Stimulated activated CD8-positive, alpha-beta memory T cell treated with anti-CD3 and anti-CD28 coated beads, Interleukin-7, amount 100 ng/mL, for 48 hours (primary cell): ENCODE data around the gene ARSG.
A peak's percentile ranks its signal among the peaks of the same experiment; 100 is the strongest.
"Not testable (repeated sequence)": the region's sequence is repeated elsewhere in the genome, so short reads cannot be mapped to it uniquely, and the experiment has no call there.

Experiments
- DNase-seq, 2 donors: peaks; one replicate each; pipeline ENCODE4 v3.0.0-alpha.2; 2020; ENCODE audit warnings: low read depth in 1 of 2; ENCODE audit errors: extremely low read depth in 1 of 2

The ARSG gene

DNA sequence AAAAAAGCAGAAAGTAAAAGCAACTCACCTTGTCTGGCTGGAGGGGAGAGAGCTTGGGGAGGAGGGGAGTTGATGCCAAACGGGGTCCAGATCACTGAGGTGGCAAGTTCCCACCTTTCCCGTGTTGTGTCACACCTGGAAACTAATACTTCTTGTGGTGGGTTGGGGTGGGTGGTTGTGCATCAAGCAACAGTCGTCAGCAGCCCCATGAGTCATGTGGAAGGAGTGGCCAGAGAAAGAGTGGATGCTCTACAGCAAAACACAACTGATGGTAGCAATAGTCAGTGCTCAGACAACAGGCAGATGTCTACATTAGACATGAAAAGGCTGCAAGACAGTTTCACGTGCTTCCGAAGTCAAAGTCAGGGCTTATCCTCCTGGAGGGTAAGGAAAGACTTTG, 35.4 kb downstream of the ARSG start:
- DNase-seq: peak in 1 of 2 donors; percentile 49

DNA sequence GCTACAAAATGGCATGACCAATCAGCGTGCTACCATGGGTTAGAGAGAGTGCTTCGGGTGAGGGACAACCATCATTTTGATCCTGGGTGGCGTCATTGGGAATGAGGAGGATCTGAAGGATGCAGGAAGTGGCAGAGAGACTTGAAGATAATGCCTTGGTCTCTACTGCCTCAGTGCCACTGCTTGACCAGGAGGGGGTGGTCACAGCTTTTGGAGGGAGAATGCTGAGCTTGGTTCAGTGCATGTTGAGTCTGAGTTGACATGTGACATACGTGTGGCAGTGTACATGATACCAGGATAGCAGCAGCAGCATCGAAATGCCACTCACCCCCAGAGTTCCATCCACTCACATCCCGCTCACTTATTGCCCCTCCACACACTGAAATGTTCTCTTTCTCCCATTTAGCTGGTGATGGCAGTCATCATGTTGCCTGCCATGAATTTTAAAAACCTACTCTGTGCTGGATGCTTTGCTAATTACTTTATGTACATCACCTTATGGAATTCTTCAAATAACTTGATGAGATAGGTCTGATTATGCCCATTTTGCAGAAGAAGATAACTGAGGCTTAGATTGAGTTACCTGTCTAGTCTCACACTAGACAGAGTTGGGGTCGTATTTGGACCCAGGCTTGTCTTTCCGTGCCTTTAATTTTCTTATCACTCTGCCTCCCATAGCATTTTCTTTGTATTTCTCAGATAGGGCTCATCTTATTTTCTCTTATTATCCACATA, 36.7 kb downstream of the ARSG start:
- no peak for DNase-seq

DNA sequence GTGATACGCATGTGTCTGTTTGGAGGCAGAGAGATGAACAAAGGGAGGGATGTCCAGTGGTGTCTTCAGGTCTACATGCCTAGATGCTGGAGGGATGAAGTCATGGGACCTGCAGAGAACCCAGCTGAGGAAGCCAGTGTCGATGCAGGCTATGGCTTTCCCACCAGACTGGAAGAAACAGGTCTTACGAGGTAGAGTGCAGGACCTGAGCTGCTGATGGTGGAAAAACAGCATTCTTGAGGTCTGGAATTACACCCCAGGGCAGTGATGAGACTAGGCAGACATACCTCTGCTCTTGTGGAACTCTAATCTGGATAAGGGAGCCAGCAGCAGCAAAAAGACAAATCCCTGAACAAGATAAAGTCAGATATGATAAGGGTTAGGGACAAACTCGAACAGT, 37.4 kb downstream of the ARSG start:
- no peak for DNase-seq

DNA sequence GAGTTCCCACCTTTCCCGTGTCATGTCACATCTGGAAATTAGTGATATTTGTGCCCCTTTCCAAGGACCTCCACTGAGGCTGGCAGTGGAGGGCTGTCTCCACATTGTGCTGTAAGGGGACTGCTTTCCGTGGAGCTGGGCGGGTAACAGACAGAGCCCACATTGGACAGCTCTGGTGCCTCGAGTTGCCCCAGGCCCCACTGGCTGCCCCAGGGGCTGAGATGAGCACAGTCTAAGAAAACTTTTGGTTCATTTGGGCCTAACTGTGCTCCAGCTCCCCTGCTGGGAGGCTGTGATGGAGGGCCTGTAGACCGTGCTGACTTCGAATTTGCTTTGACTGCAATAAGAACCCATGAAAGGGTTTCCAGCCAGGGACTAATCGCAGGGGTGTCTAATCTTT, 38.0 kb downstream of the ARSG start:
- DNase-seq: no peak

DNA sequence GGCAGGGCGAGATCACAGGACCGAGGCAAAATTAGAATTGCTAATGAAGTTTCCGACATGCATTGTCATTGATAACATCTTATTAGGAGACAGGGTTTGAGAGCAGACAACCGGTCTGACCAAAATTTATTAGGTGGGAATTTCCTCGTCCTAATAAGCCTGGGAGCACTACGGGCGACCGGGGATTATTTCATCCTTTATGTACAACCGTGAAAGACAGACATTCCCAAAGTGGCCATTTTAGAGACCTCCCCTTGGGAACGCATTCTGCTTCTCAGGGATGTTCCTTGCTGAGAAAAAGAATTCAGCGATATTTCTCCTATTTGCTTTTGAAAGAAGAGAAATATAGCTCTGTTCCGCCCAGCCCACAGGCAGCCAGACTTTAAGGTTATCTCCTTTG, 40.6 kb downstream of the ARSG start:
- not testable (repeated sequence) for DNase-seq

DNA sequence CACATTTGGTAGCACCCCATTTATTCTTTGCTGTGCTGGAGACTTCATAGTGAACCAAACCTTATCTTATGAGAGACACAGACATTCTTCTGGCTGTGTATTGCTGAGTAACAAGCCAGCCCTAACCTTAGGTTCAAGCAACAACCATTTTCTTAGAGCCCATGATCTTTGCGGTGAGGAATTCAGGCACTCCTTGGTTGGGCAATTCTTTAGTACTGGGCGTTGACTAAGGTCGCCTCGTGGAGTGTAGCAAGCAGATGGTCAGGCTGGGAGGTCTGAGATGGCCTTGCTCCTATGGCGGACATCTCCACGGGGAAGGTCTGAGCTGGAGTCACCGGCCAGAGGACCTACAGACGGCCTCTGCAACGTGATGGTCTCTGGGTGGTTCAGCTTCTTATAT, 43.1 kb downstream of the ARSG start:
- no peak for DNase-seq

DNA sequence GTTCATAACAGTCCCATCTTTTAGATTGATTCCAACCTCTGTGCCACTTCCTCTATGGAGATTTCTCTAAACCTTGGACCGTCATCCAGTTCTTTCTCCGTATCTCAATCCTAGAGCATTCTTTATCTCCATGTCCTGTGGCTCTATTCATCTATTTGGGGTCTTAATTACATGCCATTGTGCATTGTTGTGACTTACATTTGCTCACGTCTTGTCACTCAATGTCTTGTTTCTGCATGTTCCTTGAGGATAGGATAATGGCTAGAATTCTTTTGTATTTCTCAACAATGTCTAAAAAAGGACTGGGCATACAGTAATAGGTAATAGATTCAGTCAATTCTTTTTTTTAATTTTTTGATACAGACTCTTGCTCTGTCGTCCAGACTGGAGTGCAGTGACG, 50.2 kb downstream of the ARSG start:
- no peak for DNase-seq

DNA sequence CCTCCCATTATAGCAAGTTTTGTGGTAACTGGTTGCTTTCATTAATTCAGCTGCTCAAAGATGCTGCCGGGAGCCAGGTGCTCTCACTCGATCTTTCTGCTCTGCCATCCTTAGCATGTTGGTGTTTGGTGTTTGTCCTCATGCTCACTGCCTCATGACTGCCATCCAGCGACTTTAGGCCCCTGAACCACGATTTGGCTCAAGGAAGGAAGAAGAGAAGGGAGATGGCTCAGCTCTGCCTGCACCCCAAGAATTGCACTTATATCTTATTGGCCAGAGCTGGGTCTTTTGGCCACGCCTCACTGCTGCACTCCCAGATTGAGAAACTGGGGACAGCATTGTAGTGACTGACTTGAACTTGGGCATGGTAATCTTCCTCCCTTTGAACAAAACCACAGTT, 52.7 kb downstream of the ARSG start:
- no peak for DNase-seq

DNA sequence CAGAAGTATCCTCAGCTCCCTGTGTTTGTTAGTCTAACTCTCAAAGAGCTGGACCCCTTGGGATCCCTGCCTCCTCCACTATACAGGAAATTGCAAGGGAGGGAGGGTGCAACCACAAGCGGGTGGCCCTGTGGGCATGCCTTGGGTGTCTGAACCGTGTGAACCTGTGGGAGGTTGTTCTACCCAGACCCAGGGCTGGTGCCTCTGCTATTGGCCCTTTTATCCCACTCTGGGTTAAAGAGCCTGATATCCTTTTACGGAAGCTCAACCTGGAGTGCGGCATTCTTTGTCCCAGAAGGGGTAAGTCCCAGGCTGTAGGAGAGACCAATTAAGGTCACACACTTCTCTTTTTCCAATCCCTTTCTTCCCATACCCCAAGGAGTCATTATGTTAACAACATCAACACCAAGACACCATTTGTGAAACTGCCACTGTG, 53.4 kb downstream of the ARSG start:
- DNase-seq: no peak

DNA sequence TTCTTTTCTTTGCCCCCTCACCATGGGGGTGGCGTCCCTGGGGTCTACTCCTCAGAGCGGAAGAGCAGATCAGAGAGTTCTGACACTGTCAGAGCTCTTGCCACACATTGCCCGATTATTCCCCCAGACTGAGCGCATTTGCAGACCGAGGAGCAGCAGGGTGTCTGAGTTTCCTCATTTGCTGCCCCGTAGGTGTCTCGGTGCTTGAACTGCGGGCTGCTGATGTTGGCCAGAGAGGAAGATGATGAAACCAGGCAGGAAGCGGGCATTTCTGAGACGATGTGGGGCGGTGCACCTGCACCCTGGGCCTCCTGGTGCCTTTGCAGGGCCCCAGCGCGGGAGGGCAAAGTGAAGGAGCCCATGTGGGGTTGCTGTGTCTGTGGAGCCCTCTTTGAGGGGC, 55.2 kb downstream of the ARSG start:
- DNase-seq: peak; percentile 54 to 81

DNA sequence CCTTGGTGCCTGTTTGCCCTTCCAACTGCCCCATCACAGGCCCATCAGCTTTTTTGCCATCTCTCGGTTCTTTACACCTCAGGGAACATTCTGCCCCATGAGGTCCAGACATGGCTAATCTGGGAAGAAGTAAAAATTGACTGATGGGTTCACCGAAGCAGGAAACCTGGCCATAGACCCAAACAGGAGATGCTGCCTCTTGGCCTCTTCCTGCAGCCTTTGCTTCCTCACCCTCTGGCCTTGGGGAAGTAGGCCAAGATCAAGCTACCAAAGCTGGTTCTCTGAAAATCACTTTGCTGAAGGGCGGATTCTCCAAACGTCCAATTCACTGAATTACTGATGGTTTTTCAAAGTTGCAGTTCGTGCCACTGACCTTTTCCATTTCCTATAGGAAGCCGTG, 56.1 kb downstream of the ARSG start:
- no peak for DNase-seq

DNA sequence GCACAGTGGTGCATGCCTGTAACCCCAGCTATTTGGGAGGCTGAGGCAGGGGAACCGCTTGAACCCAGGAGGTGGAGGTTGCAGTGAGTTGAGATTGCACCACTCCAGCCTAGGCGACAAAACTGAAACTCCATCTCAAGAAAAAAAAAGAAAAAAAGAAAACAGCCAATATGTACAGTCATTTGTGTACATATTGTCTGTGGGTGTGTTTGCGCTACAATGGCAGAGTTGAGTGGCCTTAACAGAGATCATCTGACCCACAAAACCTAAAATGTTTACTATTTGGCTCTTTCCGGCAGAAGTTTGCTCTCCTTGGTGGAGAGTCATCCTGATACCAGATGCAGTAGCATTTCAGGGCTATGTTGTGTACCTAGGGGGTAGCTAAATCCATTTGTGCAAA, 57.9 kb downstream of the ARSG start:
- DNase-seq: no peak

DNA sequence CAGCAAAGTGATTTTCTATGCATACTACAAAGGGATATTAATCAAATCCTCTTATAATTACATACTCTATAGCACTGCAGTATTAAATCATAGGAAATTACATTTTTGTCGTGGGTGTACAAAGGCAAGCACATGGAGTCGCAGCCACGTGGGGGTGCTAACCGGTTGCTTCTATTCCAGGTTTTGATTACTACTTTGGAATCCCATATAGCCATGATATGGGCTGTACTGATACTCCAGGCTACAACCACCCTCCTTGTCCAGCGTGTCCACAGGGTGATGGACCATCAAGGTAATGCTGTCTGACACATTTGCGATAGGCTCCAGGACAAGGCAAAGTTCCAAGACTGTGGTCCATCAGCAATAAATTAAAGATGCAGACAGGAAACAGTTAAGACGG, 60.1 kb downstream of the ARSG start:
- no peak for DNase-seq

DNA sequence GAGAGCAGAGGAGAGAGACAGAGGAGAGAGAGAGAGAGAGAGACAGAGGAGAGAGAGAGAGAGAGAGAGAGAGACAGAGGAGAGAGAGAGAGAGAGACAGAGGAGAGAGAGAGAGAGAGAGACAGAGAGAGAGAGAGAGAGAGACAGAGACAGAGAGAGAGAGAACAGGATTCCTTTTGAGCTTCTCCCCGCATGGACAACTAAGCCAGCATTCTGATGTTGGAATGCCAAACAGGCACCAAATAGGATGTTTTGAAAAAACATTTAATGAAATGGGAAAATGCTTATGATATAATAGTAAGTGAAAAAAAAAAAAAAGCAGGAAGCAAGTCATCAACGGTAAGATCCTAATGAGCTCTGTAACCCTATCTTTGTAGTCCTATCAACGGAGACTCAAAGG, 60.7 kb downstream of the ARSG start:
- no peak for DNase-seq

DNA sequence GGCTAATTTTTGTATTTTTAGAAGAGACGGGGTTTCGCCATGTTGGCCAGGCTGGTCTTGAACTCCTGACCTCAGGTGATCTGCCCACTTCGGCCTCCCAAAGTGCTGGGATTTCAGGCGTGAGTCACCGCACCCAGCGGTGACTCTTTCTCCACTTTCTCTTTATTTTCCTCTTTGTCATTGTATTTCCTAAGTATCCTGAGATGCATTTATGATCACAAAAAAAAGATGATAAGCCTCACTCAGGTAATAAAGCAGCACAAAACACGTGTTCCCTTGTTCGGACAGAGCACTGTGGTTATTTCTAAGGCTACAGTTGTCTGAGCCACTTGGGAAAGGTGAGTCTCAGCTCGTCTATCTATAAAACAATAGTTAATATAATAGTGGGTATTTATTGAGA, 61.4 kb downstream of the ARSG start:
- not testable (repeated sequence) for DNase-seq

DNA sequence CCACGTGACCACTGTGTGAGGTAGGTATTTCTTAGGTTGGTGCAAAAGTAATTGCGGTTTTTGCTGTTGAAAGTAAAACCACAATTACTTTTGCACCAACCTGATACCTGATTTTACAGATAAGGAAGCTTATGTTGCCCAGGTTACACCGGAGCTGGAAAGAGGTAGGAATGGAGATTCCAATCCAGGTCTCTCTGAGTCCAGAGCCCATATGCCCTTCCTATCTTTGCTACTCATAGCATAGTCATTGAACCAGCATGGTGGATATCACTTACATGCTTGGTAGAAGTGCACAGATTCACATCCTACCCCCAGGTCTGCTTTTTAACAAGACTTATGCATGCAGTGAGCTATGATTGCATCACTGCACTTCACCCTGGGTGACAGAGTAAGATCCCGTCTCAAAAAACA, 61.8 kb downstream of the ARSG start:
- no peak for DNase-seq

DNA sequence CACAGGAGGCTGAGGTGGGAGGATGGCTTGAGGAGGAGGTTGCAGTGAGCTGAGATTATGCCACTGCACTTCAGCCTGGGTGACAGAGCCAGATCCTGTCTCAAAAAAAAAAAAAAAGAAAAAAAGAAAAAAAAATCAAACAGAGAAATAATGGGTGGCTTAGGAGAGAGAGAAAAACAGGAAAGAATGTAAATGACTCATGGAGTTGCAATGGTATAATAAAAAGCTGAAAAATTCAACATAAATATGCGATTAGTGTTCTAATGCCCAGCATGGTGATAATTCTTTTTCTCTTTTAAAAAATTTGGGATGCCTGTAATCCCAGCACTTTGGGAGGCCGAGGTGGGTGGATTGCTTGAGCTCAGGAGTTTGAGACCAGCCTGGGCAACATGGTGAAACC, 63.0 kb downstream of the ARSG start:
- DNase-seq: not testable (repeated sequence)

DNA sequence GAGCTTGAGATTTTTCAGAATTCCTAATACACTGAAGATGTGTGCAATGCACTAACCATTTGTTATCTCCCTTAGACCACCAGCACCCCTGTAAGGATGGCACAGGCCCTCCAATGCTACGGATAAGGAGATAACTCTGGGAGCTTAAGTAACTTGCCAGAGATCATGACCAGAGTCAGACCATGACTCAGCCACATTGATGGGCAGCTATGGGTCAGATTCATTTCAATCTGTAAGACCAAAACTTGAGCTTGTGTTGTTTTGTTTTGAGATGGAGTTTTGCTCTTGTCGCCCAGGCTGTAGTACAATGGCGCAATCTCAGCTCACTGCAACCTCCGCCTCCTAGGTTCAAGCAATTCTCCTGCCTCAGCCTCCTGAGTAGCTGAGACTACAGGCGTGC, 63.8 kb downstream of the ARSG start:
- not testable (repeated sequence) for DNase-seq

DNA sequence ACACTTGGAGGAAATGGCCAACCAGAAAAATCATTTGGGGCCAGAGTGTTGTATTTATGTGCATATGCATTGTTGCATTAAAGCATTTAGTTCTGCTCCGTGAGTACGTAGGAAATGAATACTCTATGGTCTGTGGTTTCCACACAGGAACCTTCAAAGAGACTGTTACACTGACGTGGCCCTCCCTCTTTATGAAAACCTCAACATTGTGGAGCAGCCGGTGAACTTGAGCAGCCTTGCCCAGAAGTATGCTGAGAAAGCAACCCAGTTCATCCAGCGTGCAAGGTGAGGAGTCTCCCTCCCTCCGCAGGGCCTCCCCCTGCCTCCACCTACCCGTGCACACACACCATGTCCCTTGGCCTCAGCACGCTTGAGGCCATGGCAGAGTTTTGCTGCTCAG, 65.2 kb downstream of the ARSG start:
- peak; percentile 33 to 68 for DNase-seq

DNA sequence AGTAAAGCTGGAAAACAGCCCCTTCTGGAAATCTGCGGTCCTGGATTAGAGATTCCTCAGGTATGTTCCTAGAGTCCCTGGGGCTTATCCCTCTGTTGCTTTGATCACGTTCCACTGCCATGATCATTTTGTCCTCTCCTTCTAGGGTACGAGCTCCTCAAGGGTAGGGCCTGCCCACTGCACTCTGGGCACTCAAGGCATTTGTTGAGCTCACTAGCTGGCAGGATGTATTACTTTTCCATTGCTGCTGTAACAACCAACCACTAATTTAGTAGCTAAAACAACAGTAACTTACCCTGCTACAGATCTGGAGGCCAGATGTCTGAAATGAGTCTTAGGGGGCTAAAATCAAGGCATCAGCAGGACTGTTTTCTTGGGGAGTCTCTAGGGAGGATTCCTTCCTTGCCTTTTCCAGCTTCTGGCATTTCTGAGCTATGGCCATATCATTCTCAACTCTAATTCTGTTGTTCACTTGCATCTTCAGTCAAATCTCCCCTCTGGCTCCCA, 65.7 kb downstream of the ARSG start:
- no peak for DNase-seq

DNA sequence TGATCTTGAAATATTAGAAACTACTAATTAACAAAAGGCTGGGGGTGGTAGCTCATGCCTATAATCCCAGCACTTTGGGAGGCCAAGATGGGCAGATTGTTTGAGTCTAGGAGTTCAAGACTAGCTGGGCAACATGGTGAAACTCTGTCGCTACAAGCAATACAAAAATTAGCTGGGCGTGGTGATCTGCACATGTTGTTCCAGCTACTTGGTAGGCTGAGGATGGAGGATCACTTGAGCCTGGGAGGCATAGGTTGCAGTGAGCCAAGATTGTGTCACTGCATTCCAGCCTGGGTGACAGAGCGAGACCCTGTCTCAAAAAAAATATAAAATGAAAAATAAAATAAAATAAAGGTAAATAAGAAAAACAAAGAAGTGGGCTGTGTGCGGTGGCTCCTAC, 66.6 kb downstream of the ARSG start:
- DNase-seq: no peak

DNA sequence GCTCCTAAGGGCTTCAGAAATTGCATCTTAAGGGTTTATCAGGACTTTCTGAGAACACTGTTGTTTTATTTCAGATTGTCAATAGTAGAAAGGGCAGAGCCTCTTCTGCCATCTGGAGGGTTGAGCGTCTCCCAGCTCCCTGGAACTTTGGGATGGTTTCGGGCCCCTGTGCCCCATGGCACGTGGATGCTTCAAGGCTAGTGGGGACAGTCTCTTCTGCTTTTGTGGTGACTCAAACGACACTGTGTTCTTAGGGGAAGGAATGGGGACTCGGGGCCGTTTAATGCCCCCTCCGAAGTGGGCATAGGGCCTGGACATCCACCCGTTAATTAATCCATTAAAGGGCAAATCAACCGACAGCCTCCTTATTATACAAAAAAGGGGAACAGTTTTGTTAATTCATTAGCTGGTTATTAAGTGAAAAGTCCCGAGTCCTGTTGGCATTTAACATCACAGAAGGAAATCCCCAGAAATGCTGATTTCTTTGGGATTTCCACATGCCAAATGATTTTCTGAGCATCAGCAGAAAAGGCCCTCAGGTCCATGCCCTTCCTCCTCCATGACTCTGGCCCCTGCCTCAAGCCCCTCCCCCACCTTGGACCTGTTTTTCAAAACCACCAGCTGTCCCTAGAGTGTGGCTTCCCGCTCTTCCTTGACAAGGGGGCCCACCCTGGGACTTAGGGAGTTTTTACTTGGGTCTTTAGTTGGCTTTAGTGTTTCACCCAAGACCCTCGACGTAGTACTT, 68.7 kb downstream of the ARSG start:
- DNase-seq: no peak
